ENCODE measurements around the gene SAMMSON. TPM values are rescaled to one million over a fixed set of nuclear protein-coding genes. Genes with fewer than 3 reads are reported as not detected.

SAMMSON gene
- polyA plus RNA-seq, 1 of the 3 experiments (the other 2 are of a cell fraction) = not detected

DNA sequence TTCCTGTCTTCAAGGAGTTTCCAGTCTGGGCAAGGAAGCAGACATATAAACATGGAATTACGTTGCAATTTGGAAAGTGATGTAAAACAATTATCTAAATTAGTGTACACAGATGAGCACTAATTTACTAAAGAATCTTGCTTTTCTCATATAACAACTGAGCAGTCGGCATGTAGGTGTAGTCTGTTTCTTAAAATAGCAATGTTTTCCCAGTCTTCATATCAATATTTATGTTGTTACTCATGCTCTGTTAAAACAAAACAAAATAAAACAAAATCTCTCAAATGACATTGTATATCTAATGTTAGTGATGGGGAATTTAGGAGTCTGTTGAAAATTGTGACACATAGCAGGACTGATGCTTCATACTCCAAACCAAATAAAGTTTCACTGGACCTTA is 75.6 kb downstream of the SAMMSON start:
- Histone ChIP-seq H3F3A (replicated peaks; ENCODE audit: insufficient read depth) (no peaks in the 10 kb centered on the region), H3K9me2 (no peaks in the 10 kb centered on the region), H3K79me2 (ENCODE audit: insufficient read depth) (no peaks in the 10 kb centered on the region), H4K20me1 (ENCODE audit: insufficient read depth) (no peaks in the 10 kb centered on the region), H3K4me3 (ENCODE audit: low read depth in 2 of 2, low read length in 1 of 2) (no peak overlapping the region), H3K27me3 (ENCODE audit: insufficient read depth) (no peaks in the 10 kb centered on the region), H3K4me1 (ENCODE audit: control insufficient read depth in 1 of 2, insufficient read depth in 2 of 2, low read depth in 1 of 2, low read length in 1 of 2) (no peaks in the 10 kb centered on the region; a peak in 1 of 4 replicates), H3K4me2 (no peak overlapping the region), H3K9ac (no peak overlapping the region), H2AFZ (ENCODE audit: low read depth) (no peak overlapping the region), H3K9me3 (no peaks in the 10 kb centered on the region), H3K27ac (ENCODE audit: low read depth in 2 of 2, low read length in 1 of 2) (no peak overlapping the region), H3K36me3 (replicated peaks in 1 of 2; ENCODE audit: control insufficient read depth in 1 of 2, insufficient read depth in 2 of 2, low read length in 1 of 2) (no peaks in the 10 kb centered on the region)
- CTCF ChIA-PET = interaction anchor here (1.1 to 3.0 kb wide), 5 partner anchors 9 to 283 kb away, joined by 5 to 21 read pairs (median 11); no protein-coding TSS in a partner anchor
- no peak for DNase-seq
- 39% methylated on average over 2 of the region's 2 CpGs for WGBS (ENCODE audit: low lambda C conversion rate)
- POLR2A ChIA-PET = no interaction called here
- TF ChIP-seq CHD2 (IDR thresholded peaks at IDR 0.05; ENCODE audit: low read length, partially characterized antibody) (no peak), TCF12 (IDR thresholded peaks at IDR 0.05) (no peak), EZH2phosphoT487 (IDR thresholded peaks at IDR 0.05; ENCODE audit: borderline replicate concordance, low read depth) (no peak), GATA2 (CRISPR knock-in tag; IDR thresholded peaks at IDR 0.05) (no peak), TEAD4 (IDR thresholded peaks at IDR 0.05; ENCODE audit: borderline replicate concordance, insufficient read depth) (no peak), FOSL2 (IDR thresholded peaks at IDR 0.05; ENCODE audit: borderline replicate concordance, low read depth) (no peak), SIN3A (IDR thresholded peaks at IDR 0.05; ENCODE audit: borderline replicate concordance, low read depth, low read length) (no peak), ELF1 (IDR thresholded peaks at IDR 0.05) (no peak), MEF2A (IDR thresholded peaks at IDR 0.05; ENCODE audit: borderline replicate concordance, low read depth) (no peak), JUND (IDR thresholded peaks at IDR 0.05) (no peak), POLR2AphosphoS5 (IDR thresholded peaks at IDR 0.05; ENCODE audit: low read depth, low read length) (no peak)
- TF ChIP-seq, protein P1, sequence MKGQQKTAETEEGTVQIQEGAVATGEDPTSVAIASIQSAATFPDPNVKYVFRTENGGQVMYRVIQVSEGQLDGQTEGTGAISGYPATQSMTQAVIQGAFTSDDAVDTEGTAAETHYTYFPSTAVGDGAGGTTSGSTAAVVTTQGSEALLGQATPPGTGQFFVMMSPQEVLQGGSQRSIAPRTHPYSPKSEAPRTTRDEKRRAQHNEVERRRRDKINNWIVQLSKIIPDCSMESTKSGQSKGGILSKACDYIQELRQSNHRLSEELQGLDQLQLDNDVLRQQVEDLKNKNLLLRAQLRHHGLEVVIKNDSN (IDR thresholded peaks at IDR 0.05; ENCODE audit: borderline replicate concordance, low read depth) = no peak
- TF ChIP-seq, protein P2, sequence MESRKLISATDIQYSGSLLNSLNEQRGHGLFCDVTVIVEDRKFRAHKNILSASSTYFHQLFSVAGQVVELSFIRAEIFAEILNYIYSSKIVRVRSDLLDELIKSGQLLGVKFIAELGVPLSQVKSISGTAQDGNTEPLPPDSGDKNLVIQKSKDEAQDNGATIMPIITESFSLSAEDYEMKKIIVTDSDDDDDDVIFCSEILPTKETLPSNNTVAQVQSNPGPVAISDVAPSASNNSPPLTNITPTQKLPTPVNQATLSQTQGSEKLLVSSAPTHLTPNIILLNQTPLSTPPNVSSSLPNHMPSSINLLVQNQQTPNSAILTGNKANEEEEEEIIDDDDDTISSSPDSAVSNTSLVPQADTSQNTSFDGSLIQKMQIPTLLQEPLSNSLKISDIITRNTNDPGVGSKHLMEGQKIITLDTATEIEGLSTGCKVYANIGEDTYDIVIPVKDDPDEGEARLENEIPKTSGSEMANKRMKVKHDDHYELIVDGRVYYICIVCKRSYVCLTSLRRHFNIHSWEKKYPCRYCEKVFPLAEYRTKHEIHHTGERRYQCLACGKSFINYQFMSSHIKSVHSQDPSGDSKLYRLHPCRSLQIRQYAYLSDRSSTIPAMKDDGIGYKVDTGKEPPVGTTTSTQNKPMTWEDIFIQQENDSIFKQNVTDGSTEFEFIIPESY (IDR thresholded peaks at IDR 0.05; ENCODE audit: borderline replicate concordance, low read depth) = no peak

DNA sequence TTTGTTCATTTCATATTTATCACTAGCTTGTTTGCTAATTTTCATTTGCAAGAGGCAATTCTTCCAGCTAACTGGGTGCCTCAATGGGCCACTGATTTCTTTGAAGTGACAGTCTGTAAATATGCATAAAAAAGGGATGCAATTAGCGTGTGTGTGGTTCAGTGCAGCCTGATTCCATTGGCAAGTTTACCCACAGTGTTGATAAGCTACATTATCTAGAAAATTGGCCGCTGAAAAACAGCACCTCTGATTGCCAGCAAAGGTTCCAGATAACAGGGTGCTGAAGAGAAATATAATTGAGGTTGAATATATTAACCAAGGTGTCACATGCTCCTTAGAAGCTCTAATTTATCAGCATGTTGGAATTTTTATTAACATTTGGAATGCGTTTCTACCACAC is 76.9 kb downstream of the SAMMSON start:
- no peak for TF ChIP-seq ELF1 (IDR thresholded peaks at IDR 0.05)
- TF ChIP-seq, protein P3, sequence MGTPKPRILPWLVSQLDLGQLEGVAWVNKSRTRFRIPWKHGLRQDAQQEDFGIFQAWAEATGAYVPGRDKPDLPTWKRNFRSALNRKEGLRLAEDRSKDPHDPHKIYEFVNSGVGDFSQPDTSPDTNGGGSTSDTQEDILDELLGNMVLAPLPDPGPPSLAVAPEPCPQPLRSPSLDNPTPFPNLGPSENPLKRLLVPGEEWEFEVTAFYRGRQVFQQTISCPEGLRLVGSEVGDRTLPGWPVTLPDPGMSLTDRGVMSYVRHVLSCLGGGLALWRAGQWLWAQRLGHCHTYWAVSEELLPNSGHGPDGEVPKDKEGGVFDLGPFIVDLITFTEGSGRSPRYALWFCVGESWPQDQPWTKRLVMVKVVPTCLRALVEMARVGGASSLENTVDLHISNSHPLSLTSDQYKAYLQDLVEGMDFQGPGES (IDR thresholded peaks at IDR 0.05; ENCODE audit: low read depth, low read length) = no peak
- ChIA-PET CTCF (interaction anchor here (1.1 to 3.0 kb wide), 8 partner anchors 10 to 284 kb away, joined by 3 to 21 read pairs (median 6); no protein-coding TSS in a partner anchor), POLR2A (no interaction called here)
- H3K4me2 ChIP-seq = no peak overlapping the region
- no peaks in the 10 kb centered on the region for H3K79me2 ChIP-seq (ENCODE audit: insufficient read depth)
- H2AFZ ChIP-seq (ENCODE audit: low read depth) = no peak overlapping the region
- H3K4me3 ChIP-seq (ENCODE audit: low read depth in 2 of 2, low read length in 1 of 2) = no peak overlapping the region
- no peak overlapping the region for H3K9ac ChIP-seq
- no peaks in the 10 kb centered on the region for H3K36me3 ChIP-seq (replicated peaks in 1 of 2; ENCODE audit: control insufficient read depth in 1 of 2, insufficient read depth in 2 of 2, low read length in 1 of 2)
- no peaks in the 10 kb centered on the region for H3K9me3 ChIP-seq
- no peaks in the 10 kb centered on the region for H4K20me1 ChIP-seq (ENCODE audit: insufficient read depth)
- no peaks in the 10 kb centered on the region for H3F3A ChIP-seq (replicated peaks; ENCODE audit: insufficient read depth)
- H3K27me3 ChIP-seq (ENCODE audit: insufficient read depth) = no peaks in the 10 kb centered on the region
- no peak overlapping the region for H3K27ac ChIP-seq (ENCODE audit: low read depth in 2 of 2, low read length in 1 of 2)
- H3K4me1 ChIP-seq (ENCODE audit: control insufficient read depth in 1 of 2, insufficient read depth in 2 of 2, low read depth in 1 of 2, low read length in 1 of 2) = no peaks in the 10 kb centered on the region; a peak in 1 of 4 replicates
- no peaks in the 10 kb centered on the region for H3K9me2 ChIP-seq
- no peak for DNase-seq
- WGBS (ENCODE audit: low lambda C conversion rate) = 40% methylated on average over 3 of the region's 3 CpGs

Measured in SK-N-SH (cell line).